ENCODE results near the gene MAP4K3. TPM values are rescaled to one million over a fixed set of nuclear protein-coding genes. Genes with fewer than 3 reads are reported as not detected.
"Not testable (repeated sequence)": the region's sequence is repeated elsewhere in the genome, so short reads cannot be mapped to it uniquely, and the experiment has no call there.

MAP4K3 gene
- polyA plus RNA-seq, 1 experiment, result 43.5 TPM

DNA sequence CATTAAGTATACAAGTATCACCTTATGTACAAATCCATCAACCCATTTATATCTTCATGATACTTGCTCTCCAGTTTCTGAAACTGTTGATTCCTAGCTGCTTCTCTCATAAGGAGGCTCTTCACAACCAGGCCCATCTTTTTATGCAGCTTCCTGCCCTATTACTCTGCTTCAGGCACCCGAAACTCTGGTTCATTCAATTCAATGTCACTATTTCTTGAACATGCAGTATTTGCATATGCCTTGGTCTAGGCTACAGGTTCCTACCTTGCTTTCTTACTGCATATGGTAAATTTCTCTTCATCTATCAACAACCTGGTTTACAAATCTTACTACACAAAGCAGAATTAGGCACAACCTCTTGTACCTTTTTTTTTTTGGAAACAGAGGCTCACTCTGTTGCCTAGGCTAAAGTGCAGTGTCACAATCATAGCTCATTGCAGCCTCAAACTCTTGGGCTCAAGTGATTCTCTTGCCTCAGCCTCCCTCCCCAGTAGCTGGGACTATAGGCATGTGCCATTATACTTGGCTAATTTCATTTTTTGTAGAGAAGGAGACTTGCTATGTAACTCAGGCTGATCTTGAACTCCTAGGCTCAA lies 190.6 kb downstream of the MAP4K3 start:
- Histone ChIP-seq H3K9me3 (ENCODE audit: control insufficient read depth, insufficient read depth, low read length) (peaks cover 10% of the 10 kb centered on the region; the same call in 1 of the 2 replicates), H3K4me3 (ENCODE audit: low read depth, low read length) (no peak overlapping the region), H3K27me3 (ENCODE audit: control insufficient read depth, insufficient read depth, low read length) (no peaks in the 10 kb centered on the region), H3K27ac (ENCODE audit: low read depth, low read length) (no peak overlapping the region)
- ChIA-PET POLR2A (interaction anchor here (0.7 kb wide), 1 partner anchor 30 kb away, joined by 3 read pairs; no protein-coding TSS in a partner anchor), CTCF (interaction anchor here (0.6 kb wide), 1 partner anchor 30 kb away, joined by 3 read pairs; no protein-coding TSS in a partner anchor)
- TF ChIP-seq, protein P1, sequence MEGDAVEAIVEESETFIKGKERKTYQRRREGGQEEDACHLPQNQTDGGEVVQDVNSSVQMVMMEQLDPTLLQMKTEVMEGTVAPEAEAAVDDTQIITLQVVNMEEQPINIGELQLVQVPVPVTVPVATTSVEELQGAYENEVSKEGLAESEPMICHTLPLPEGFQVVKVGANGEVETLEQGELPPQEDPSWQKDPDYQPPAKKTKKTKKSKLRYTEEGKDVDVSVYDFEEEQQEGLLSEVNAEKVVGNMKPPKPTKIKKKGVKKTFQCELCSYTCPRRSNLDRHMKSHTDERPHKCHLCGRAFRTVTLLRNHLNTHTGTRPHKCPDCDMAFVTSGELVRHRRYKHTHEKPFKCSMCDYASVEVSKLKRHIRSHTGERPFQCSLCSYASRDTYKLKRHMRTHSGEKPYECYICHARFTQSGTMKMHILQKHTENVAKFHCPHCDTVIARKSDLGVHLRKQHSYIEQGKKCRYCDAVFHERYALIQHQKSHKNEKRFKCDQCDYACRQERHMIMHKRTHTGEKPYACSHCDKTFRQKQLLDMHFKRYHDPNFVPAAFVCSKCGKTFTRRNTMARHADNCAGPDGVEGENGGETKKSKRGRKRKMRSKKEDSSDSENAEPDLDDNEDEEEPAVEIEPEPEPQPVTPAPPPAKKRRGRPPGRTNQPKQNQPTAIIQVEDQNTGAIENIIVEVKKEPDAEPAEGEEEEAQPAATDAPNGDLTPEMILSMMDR (IDR thresholded peaks at IDR 0.05; ENCODE audit: low read depth, low read length), result no peak
- DNase-seq (ENCODE audit: low read depth, low spot score), result no peak

DNA sequence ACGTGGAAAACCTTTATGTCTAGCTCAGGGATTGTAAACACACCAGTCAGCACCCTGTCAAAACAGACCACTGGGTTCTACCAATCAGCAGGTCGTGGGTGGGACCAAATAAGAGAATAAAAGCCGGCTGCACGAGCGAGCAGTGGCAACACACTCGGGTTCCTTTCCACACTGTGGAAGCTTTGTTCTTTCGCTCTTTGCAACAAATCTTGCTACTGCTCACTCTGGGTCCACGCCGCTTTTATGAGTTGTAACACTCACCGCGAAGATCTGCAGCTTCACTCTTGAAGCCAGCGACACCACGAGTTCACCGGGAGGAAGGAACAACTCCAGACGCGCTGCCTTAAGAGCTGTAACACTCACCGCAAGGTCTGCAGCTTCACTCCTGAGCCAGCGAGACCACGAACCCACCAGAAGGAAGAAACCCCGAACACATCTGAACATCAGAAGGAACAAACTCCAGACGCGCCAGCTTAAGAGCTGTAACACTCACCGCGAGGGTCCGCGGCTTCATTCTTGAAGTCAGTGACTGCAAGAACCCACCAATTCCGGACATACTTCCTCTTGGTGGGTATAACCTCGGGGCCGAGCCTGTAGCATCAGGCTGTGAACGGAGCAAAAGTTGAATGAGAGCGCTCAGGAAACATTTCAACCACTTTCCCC lies 192.0 kb downstream of the MAP4K3 start:
- DNase-seq (ENCODE audit: low read depth, low spot score); H3K4me3 ChIP-seq (ENCODE audit: low read depth, low read length); H3K27ac ChIP-seq (ENCODE audit: low read depth, low read length); H3K27me3 ChIP-seq (ENCODE audit: control insufficient read depth, insufficient read depth, low read length); CTCF ChIA-PET; POLR2A ChIA-PET: not testable (repeated sequence)
- peaks cover 10% of the 10 kb centered on the region; the same call in 1 of the 2 replicates for H3K9me3 ChIP-seq (ENCODE audit: control insufficient read depth, insufficient read depth, low read length)

DNA sequence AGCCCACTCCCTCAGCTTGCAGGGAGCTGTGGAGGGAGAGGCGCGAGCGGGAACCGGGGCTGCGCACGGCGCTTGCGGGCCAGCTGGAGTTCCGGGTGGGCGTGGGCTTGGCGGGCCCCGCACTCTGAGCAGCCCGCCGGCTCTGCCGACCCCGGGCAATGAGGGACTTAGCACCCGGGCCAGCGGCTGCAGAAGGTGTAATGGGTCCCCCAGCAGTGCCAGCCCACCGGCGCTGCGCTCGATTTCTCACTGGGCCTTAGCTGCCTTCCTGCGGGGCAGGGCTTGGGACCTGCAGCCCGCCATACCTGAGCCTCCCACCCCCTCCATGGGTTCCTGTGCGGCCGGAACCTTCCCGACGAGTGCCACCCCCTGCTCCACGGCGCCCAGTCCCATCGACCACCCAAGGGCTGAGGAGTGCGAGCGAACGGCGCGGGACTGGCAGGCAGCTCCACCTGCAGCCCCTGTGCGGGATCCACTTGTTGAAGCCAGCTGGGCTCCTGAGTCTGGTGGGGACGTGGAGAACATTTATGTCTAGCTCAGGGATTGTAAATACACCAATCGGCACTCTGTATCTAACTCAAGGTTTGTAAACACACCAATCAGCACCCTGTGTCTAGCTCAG lies 192.7 kb downstream of the MAP4K3 start:
- H3K4me3 ChIP-seq (ENCODE audit: low read depth, low read length); DNase-seq (ENCODE audit: low read depth, low spot score); H3K27me3 ChIP-seq (ENCODE audit: control insufficient read depth, insufficient read depth, low read length); H3K27ac ChIP-seq (ENCODE audit: low read depth, low read length); CTCF ChIA-PET; POLR2A ChIA-PET: not testable (repeated sequence)
- peaks cover 10% of the 10 kb centered on the region; the same call in 1 of the 2 replicates for H3K9me3 ChIP-seq (ENCODE audit: control insufficient read depth, insufficient read depth, low read length)

DNA sequence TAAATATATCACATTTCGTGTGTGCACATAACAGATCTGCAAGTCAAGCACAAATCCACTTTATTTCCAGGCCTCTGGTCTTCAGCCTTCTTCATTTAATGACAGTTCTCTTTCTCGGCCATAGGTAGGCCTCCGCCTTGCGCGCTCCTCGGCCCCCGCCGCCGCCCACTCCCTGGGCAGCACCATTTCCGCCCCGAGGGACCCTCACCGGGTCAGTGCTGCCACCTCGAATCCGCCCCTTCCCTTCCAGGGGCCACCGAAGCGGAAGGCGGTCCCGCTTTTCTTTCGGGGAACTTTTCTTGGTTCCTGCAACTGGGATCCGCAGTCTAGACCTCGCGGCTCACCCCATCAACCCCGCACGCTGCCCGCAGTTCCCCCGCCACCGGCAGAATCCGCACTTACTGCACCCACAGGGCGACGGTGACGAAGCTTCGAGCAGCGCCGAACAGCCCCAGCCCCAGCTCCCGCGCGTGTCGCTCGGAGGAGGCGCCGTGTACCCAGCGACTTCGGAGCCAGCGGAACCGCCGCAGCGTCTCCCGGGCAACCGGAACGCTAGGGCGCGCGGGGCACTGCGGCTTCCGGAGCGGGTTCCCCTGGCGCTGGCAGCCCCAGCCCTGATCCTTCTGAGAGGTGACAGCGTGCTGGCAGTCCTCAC lies 193.5 kb downstream of the MAP4K3 start, which contains the start of gene CDKL4:
CDKL4 (minus strand) TSS at position 502 of the 655 bp plus-strand sequence.
- ChIA-PET CTCF (no interaction called here), POLR2A (no interaction called here)
- TF ChIP-seq, protein P1 (IDR thresholded peaks at IDR 0.05; ENCODE audit: low read depth, low read length), result no peak
- Histone ChIP-seq H3K27ac (ENCODE audit: low read depth, low read length) (no peak within 1 kb of the TSS), H3K27me3 (ENCODE audit: control insufficient read depth, insufficient read depth, low read length) (no peaks in the 10 kb centered on the region), H3K9me3 (ENCODE audit: control insufficient read depth, insufficient read depth, low read length) (peaks cover 10% of the 10 kb centered on the region; the same call in 1 of the 2 replicates), H3K4me3 (ENCODE audit: low read depth, low read length) (no peak within 1 kb of the TSS)
- no peak for DNase-seq (ENCODE audit: low read depth, low spot score)

DNA sequence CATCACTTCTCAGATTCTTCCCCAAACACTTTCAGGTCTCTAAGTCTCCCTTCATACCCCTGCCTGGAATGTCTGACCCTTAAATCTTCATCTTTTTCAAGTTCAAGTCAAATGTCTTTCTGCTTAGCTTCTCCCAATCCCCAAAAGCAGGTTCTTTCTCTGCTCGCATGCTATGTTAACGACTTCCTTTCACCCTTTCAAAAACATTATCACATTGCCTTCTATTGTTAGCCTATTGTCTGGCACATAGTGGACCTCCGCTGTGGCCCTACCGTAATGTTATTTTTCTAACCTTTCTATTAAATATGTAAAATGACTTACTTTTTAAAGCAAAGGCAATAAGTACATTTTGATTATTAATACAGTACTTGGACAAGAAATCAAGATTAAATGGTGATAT lies 195.5 kb downstream of the MAP4K3 start:
- CTCF ChIA-PET, result interaction anchor here (0.6 to 1.4 kb wide), 2 partner anchors 183 to 264 kb away, joined by 3 read pairs; no protein-coding TSS in a partner anchor

More for the DNA sequence above, 195.5 kb downstream of the MAP4K3 start:
- Histone ChIP-seq H3K27me3 (ENCODE audit: control insufficient read depth, insufficient read depth, low read length) (no peaks in the 10 kb centered on the region), H3K9me3 (ENCODE audit: control insufficient read depth, insufficient read depth, low read length) (peaks cover 10% of the 10 kb centered on the region; the same call in 1 of the 2 replicates), H3K4me3 (ENCODE audit: low read depth, low read length) (no peak overlapping the region), H3K27ac (ENCODE audit: low read depth, low read length) (no peak overlapping the region)
- TF ChIP-seq, protein P1 (IDR thresholded peaks at IDR 0.05; ENCODE audit: low read depth, low read length), result no peak
- POLR2A ChIA-PET, result no interaction called here
- no peak for DNase-seq (ENCODE audit: low read depth, low spot score)

All from AG04450 (cell line).